SK-N-SH treated with all-trans-retinoic acid at 6 μM for 48 hours (cell line): ENCODE results near the gene KLHL5.

Source experiments
- BACH2 ChIP-seq: fragments of 250-450 bp; sonication (Bioruptor Pico); IDR thresholded peaks from 2 replicates; pipeline ENCODE4 v1.9.0; 2021; ENCODE audit warnings: mild to moderate bottlenecking, borderline replicate concordance
- ISL1 ChIP-seq: fragments of 250-450 bp; sonication (Bioruptor Pico); IDR thresholded peaks from 2 replicates; pipeline ENCODE4 v2.1.2; 2022; ENCODE audit warnings: mild to moderate bottlenecking, moderate library complexity
- PPARA ChIP-seq: fragments of 250-450 bp; sonication (Bioruptor Pico); IDR thresholded peaks from 2 replicates; pipeline ENCODE4 v1.5.0; 2020; ENCODE audit warnings: mild to moderate bottlenecking, borderline replicate concordance
- TCF4 ChIP-seq: fragments of 250-450 bp; sonication (Bioruptor Pico); IDR thresholded peaks from 2 replicates; pipeline ENCODE4 v1.8.0; 2021; ENCODE audit warnings: mild to moderate bottlenecking, moderate library complexity, borderline replicate concordance
- ZC3H10 ChIP-seq: fragments of 250-450 bp; sonication (Bioruptor Pico); IDR thresholded peaks from 2 replicates; pipeline ENCODE4 v1.5.1; 2021; ENCODE audit warnings: mild to moderate bottlenecking, moderate library complexity
- ZNF565 ChIP-seq: fragments of 450-650 bp; formaldehyde crosslinking; conservative IDR thresholded peaks from 2 replicates; pipeline ENCODE4 v1.5.0; 2020; ENCODE audit warnings: low read depth, mild to moderate bottlenecking, moderate library complexity

DNA sequence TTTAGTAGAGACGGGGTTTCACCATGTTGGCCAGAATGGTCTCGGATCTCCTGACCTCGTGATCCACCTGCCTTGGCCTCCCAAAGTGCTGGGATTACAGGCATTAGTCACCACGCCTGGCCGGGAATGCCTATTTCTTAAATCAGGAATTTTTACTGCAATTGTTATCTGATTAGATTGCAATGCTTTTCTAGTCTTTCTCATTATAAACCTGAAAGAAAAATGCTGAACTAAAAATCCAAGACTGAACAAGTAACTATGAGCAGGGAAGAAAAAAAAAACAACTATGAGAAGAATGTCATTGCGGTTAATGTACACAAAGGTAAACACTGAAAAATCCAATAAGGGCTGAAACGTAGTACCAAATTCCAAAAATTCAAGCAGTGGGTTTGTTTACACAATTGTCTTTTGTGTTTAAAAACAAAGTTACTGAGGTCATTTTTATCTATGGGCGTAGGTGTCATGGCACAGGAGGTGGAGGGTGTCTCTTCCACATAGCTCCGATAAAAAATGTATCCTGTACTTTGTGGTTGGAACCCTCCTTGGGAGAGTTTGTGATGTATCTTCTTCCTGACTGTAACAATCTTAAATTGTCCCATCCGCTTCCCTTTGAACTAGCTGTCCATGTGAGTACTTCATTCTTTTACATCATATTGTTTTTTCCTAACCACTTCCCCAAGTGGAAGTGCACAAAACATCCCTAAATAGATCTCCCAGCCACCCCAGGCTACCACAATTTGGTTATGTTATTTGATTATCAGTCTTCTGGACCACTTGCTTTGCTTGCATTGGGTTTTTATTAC lies 18.8 kb upstream of the KLHL5 start:
- TF ChIP-seq BACH2 (CRISPR knock-in tag) (no peak), ZNF565 (CRISPR knock-in tag) (no peak), PPARA (CRISPR knock-in tag) (no peak), ISL1 (CRISPR knock-in tag) (peak; percentile 37; the same call in 1 of the 2 replicates), TCF4 (no peak), ZC3H10 (CRISPR knock-in tag) (no peak)
